Gastroesophageal sphincter (tissue), 4 donors: ENCODE data around the gene CARD16. TPM values are rescaled to one million over a fixed set of nuclear protein-coding genes. Genes with fewer than 3 reads are reported as not detected.
A peak's percentile ranks its signal among the peaks of the same experiment; 100 is the strongest.

Source experiments
- ATAC-seq: fragments of 150-250 bp; one replicate; pipeline ENCODE4 v1.9.1; 2016; ENCODE audit warnings: mild to moderate bottlenecking, moderate library complexity
- H3K27ac ChIP-seq, 4 donors: fragments of 200-600 bp; sonication (generic) in 3 of 4; 1 replicate in 3 of 4; 2 replicates in 1 of 4; pipeline ENCODE4 v1.5.1; 2016 to 2019
- H3K27me3 ChIP-seq: fragments of 200-600 bp; sonication (generic); one replicate; pipeline ENCODE4 v1.5.1; 2019
- H3K36me3 ChIP-seq, 2 donors: fragments of 200-600 bp; sonication (generic); one replicate each; pipeline ENCODE4 v1.5.1; 2019; ENCODE audit warnings: control low read depth in 1 of 2
- H3K4me1 ChIP-seq, 3 donors: fragments of 200-600 bp; sonication (generic); 1 replicate in 2 of 3; 2 replicates in 1 of 3; pipeline ENCODE4 v1.5.1; 2016 to 2019; ENCODE audit warnings: control low read depth in 2 of 3
- H3K4me3 ChIP-seq, 2 donors: fragments of 200-600 bp; sonication (generic); one replicate each; pipeline ENCODE4 v1.5.1; 2019; ENCODE audit warnings: mild to moderate bottlenecking in 1 of 2, moderate library complexity in 1 of 2
- H3K9me3 ChIP-seq, 3 donors: fragments of 200-600 bp; sonication (generic); one replicate each; pipeline ENCODE4 v1.5.1; 2017 to 2019; ENCODE audit warnings: control low read depth in 2 of 3
- CTCF ChIP-seq, 4 experiments: fragments of 200-600 bp in 2 of 4; fragments of 450-650 bp in 2 of 4; sonication (generic) in 1 of 4; IDR thresholded peaks; one replicate each; pipeline ENCODE4 v1.5.1; 2017 to 2019; ENCODE audit warnings: antibody characterized with exemption in 4 of 4, mild to moderate bottlenecking in 2 of 4, moderate library complexity in 2 of 4
- EP300 ChIP-seq: sonication (generic); formaldehyde crosslinking; IDR thresholded peaks from one replicate; pipeline ENCODE4 v1.6.1; 2017; ENCODE audit warnings: antibody characterized with exemption, mild to moderate bottlenecking
- POLR2A ChIP-seq, 2 donors: fragments of 450-650 bp; IDR thresholded peaks; one replicate each; pipeline ENCODE4 v1.6.1; 2017; ENCODE audit warnings: antibody characterized with exemption in 2 of 2, mild to moderate bottlenecking in 2 of 2, moderate library complexity in 1 of 2
- POLR2AphosphoS5 ChIP-seq: sonication (generic); formaldehyde crosslinking; IDR thresholded peaks from one replicate; pipeline ENCODE4 v1.6.1; 2017; ENCODE audit warnings: antibody characterized with exemption
- WGBS, 2 donors: methylation state at CpG; one replicate each; pipeline ENCODE4 v1.1.5; 2018; ENCODE audit warnings: low coverage in 1 of 2; 5-methylcytosine and 5-hydroxymethylcytosine counted together
- total RNA-seq, 4 donors: library from RNA; depleted of rRNA; stranded (reverse); fragments of >200 nt; gene quantifications; one replicate each; pipeline ENCODE4 v1.1.0, GENCODE V29; 2016

CARD16 gene
- total RNA-seq, 4 donors from 2014 or later: 3.0 to 4.3 (median 3.3) TPM

- WGBS, 2 donors: 75 to 97% methylated on average over 3 of the region's 3 CpGs
- TF ChIP-seq POLR2A (IDR thresholded peaks at IDR 0.05): no peak
- no peak for TF ChIP-seq EP300
- TF ChIP-seq POLR2AphosphoS5: no peak
- TF ChIP-seq CTCF (IDR thresholded peaks at IDR 0.05): no peak
- no peak overlapping the region for H3K27ac ChIP-seq
- H3K36me3 ChIP-seq: no peaks in the 10 kb centered on the region
- ATAC-seq: no peak
- H3K9me3 ChIP-seq: no peaks in the 10 kb centered on the region
- H3K4me3 ChIP-seq: no peak overlapping the region
- H3K27me3 ChIP-seq: no peaks in the 10 kb centered on the region
- no peaks in the 10 kb centered on the region for H3K4me1 ChIP-seq
These were observed 39.7 kb downstream of the CARD16 start for GRCh38 chr11:105005451-105005845.

- ATAC-seq: peak; percentile 83
- Histone ChIP-seq H3K4me3 (no peak overlapping the region), H3K36me3 (no peaks in the 10 kb centered on the region), H3K27ac (no peak overlapping the region), H3K4me1 (no peaks in the 10 kb centered on the region), H3K27me3 (no peaks in the 10 kb centered on the region), H3K9me3 (no peaks in the 10 kb centered on the region)
- TF ChIP-seq EP300: no peak
- WGBS, 2 donors: 65% methylated on average over 3 of the region's 3 CpGs
These were observed 41.1 kb downstream of the CARD16 start for GRCh38 chr11:105004021-105004420.

- H3K9me3 ChIP-seq: no peaks in the 10 kb centered on the region
- H3K4me3 ChIP-seq: no peak overlapping the region
- TF ChIP-seq CTCF (IDR thresholded peaks at IDR 0.05) (no peak), EP300 (no peak), POLR2A (IDR thresholded peaks at IDR 0.05) (no peak), POLR2AphosphoS5 (no peak)
- WGBS, 2 donors: 54 to 73% methylated on average over 2 of the region's 2 CpGs
- H3K27ac ChIP-seq: no peak overlapping the region
- H3K4me1 ChIP-seq: no peaks in the 10 kb centered on the region
- no peaks in the 10 kb centered on the region for H3K36me3 ChIP-seq
- ATAC-seq: no peak
- no peaks in the 10 kb centered on the region for H3K27me3 ChIP-seq
These were observed 42.0 kb downstream of the CARD16 start for GRCh38 chr11:105003151-105003550.

GRCh38 chr11:105000797-105001196 is 44.3 kb downstream of the CARD16 start:
- H3K4me1 ChIP-seq: no peaks in the 10 kb centered on the region
- H3K27ac ChIP-seq: no peak overlapping the region
- WGBS, 2 donors: 61 to 80% methylated on average over 6 to 7 of the region's 7 CpGs
- no peaks in the 10 kb centered on the region for H3K9me3 ChIP-seq
- H3K36me3 ChIP-seq: no peaks in the 10 kb centered on the region
- H3K27me3 ChIP-seq: no peaks in the 10 kb centered on the region
- no peak for TF ChIP-seq EP300
- no peak for TF ChIP-seq POLR2A (IDR thresholded peaks at IDR 0.05)
- peak in 2 of 4 experiments; percentile 8 to 48 for TF ChIP-seq CTCF (IDR thresholded peaks at IDR 0.05)
- no peak overlapping the region for H3K4me3 ChIP-seq
- no peak for ATAC-seq

- no peak for ATAC-seq
- no peaks in the 10 kb centered on the region for H3K36me3 ChIP-seq
- no peaks in the 10 kb centered on the region for H3K4me1 ChIP-seq
- H3K27ac ChIP-seq: no peak overlapping the region
- TF ChIP-seq CTCF (IDR thresholded peaks at IDR 0.05) (no peak), POLR2A (IDR thresholded peaks at IDR 0.05) (no peak), POLR2AphosphoS5 (no peak), EP300 (no peak)
- H3K27me3 ChIP-seq: no peaks in the 10 kb centered on the region
- WGBS, 2 donors: 86 to 94% methylated on average over 1 to 5 of the region's 5 CpGs
- no peaks in the 10 kb centered on the region for H3K9me3 ChIP-seq
- H3K4me3 ChIP-seq: no peak overlapping the region
These were observed 45.0 kb downstream of the CARD16 start for GRCh38 chr11:105000167-105000566.
